Spleen (tissue), 7 donors: ENCODE measurements around the gene CTDP1.

Source experiments
- POLR2A ChIP-seq, 3 donors: fragments of 450-650 bp; IDR thresholded peaks; one replicate each; pipeline ENCODE4 v1.5.1; 2017; ENCODE audit warnings: antibody characterized with exemption in 3 of 3, mild to moderate bottlenecking in 1 of 3
- POLR2AphosphoS5 ChIP-seq, 3 donors: sonication (generic); formaldehyde crosslinking; IDR thresholded peaks; one replicate each; pipeline ENCODE4 v1.5.1; 2017; ENCODE audit warnings: antibody characterized with exemption in 3 of 3
- TF ChIP-seq, protein P1 (sequence below), 11 experiments: fragments of 200-600 bp in 7 of 11; fragments of 450-650 bp in 4 of 11; sonication (generic) in 4 of 11; IDR thresholded peaks in 8 of 11; conservative IDR thresholded peaks in 3 of 11; 1 replicate in 7 of 11; 2 replicates in 4 of 11; pipeline versions ENCODE4 v1.4.0 to v1.8.0; 2016 to 2021; ENCODE audit warnings: antibody characterized with exemption in 11 of 11, inconsistent platforms in 4 of 11, mild to moderate bottlenecking in 1 of 11
- donor health status: DM: no; HTN: no; CAD: no; lungs with moderate emphysema.
- donor health status: DM: no; HTN: no; CAD: no.
- donor health status: DM: no; HTN: no; CAD: no.

GRCh38 chr18:79796531-79797405, 117.2 kb downstream of the CTDP1 start:
- TF ChIP-seq, protein P1, sequence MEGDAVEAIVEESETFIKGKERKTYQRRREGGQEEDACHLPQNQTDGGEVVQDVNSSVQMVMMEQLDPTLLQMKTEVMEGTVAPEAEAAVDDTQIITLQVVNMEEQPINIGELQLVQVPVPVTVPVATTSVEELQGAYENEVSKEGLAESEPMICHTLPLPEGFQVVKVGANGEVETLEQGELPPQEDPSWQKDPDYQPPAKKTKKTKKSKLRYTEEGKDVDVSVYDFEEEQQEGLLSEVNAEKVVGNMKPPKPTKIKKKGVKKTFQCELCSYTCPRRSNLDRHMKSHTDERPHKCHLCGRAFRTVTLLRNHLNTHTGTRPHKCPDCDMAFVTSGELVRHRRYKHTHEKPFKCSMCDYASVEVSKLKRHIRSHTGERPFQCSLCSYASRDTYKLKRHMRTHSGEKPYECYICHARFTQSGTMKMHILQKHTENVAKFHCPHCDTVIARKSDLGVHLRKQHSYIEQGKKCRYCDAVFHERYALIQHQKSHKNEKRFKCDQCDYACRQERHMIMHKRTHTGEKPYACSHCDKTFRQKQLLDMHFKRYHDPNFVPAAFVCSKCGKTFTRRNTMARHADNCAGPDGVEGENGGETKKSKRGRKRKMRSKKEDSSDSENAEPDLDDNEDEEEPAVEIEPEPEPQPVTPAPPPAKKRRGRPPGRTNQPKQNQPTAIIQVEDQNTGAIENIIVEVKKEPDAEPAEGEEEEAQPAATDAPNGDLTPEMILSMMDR (IDR thresholded peaks at IDR 0.05 in 8 of 11, conservative IDR thresholded peaks at IDR 0.05 in 3 of 11), result no peak
- TF ChIP-seq POLR2A (IDR thresholded peaks at IDR 0.05) (no peak), POLR2AphosphoS5 (IDR thresholded peaks at IDR 0.05) (no peak)
